Trophoblast cell (in vitro differentiated cells and primary cell): Measurements from ENCODE around the gene C10orf62. TPM values are rescaled to one million over a fixed set of nuclear protein-coding genes. Genes with fewer than 3 reads are reported as not detected.

Experiments used
- DNase-seq, 2 donors: peaks; one replicate each; pipeline ENCODE4 v3.0.0-alpha.2; 2016
- H2AFZ ChIP-seq: 2 replicates; pipeline ENCODE4 v1.6.1; 2013; ENCODE audit warnings: low read length, moderate library complexity, mild to moderate bottlenecking; ENCODE audit not compliant: insufficient read depth, poor library complexity
- H2AK5ac ChIP-seq: 2 replicates; pipeline ENCODE4 v1.6.1; 2013; ENCODE audit warnings: mild to moderate bottlenecking, low read length
- H2BK120ac ChIP-seq: 2 replicates; pipeline ENCODE4 v1.6.1; 2013; ENCODE audit warnings: low read length, mild to moderate bottlenecking, moderate library complexity; ENCODE audit not compliant: insufficient read depth, poor library complexity
- H2BK12ac ChIP-seq: 2 replicates; pipeline ENCODE4 v1.6.1; 2013; ENCODE audit warnings: mild to moderate bottlenecking, low read length, moderate library complexity
- H2BK5ac ChIP-seq: 2 replicates; pipeline ENCODE4 v1.6.1; 2013; ENCODE audit warnings: low read length, low read depth, moderate library complexity, mild to moderate bottlenecking; ENCODE audit not compliant: poor library complexity
- H3K14ac ChIP-seq: 2 replicates; pipeline ENCODE4 v1.6.1; 2013; ENCODE audit warnings: mild to moderate bottlenecking, low read length
- H3K18ac ChIP-seq: 2 replicates; pipeline ENCODE4 v1.6.1; 2013; ENCODE audit warnings: mild to moderate bottlenecking, low read length
- H3K23ac ChIP-seq: 2 replicates; pipeline ENCODE4 v1.6.1; 2013; ENCODE audit warnings: low read length
- H3K27ac ChIP-seq: 2 replicates; pipeline ENCODE4 v1.5.1; 2013; ENCODE audit warnings: low read depth, mild to moderate bottlenecking, inconsistent platforms, low read length, moderate library complexity
- H3K27me3 ChIP-seq: 2 replicates; pipeline ENCODE4 v1.6.1; 2013; ENCODE audit warnings: inconsistent platforms, mild to moderate bottlenecking, low read length, moderate library complexity; ENCODE audit not compliant: insufficient read depth
- H3K36me3 ChIP-seq, 2 experiments: 1 replicate in 1 of 2; 2 replicates in 1 of 2; pipeline ENCODE4 v1.6.1; 2013; ENCODE audit warnings: low read length in 2 of 2, mild to moderate bottlenecking in 2 of 2, moderate library complexity in 1 of 2; ENCODE audit not compliant: insufficient read depth in 2 of 2, control insufficient read depth in 1 of 2
- H3K4ac ChIP-seq: 2 replicates; pipeline ENCODE4 v1.6.1; 2013; ENCODE audit warnings: low read depth, mild to moderate bottlenecking, low read length, moderate library complexity
- H3K4me1 ChIP-seq, 2 experiments: 1 replicate in 1 of 2; 2 replicates in 1 of 2; pipeline ENCODE4 v1.6.1; 2013; ENCODE audit warnings: low read length in 2 of 2, mild to moderate bottlenecking in 2 of 2, moderate library complexity in 1 of 2; ENCODE audit not compliant: insufficient read depth in 2 of 2, control insufficient read depth in 1 of 2
- H3K4me2 ChIP-seq: 2 replicates; pipeline ENCODE4 v1.6.1; 2013; ENCODE audit warnings: inconsistent platforms, mild to moderate bottlenecking, low read length, moderate library complexity
- H3K4me3 ChIP-seq: 2 replicates; pipeline ENCODE4 v1.5.1; 2013; ENCODE audit warnings: mild to moderate bottlenecking, low read depth, low read length, inconsistent platforms
- H3K79me1 ChIP-seq: one replicate; pipeline ENCODE4 v1.6.1; 2013; ENCODE audit warnings: low read length
- H3K79me2 ChIP-seq: 2 replicates; pipeline ENCODE4 v1.6.1; 2013; ENCODE audit warnings: low read length, mild to moderate bottlenecking; ENCODE audit not compliant: control insufficient read depth, insufficient read depth, poor library complexity
- H3K9ac ChIP-seq: 2 replicates; pipeline ENCODE4 v1.6.1; 2013; ENCODE audit warnings: mild to moderate bottlenecking, low read length
- H3K9me3 ChIP-seq: 2 replicates; pipeline ENCODE4 v1.6.1; 2013; ENCODE audit warnings: low read depth, mild to moderate bottlenecking, control low read depth, inconsistent platforms, low read length; ENCODE audit not compliant: insufficient read depth
- H4K12ac ChIP-seq: 2 replicates; pipeline ENCODE4 v1.6.1; 2013; ENCODE audit warnings: low read depth, mild to moderate bottlenecking, low read length, moderate library complexity
- H4K8ac ChIP-seq: 2 replicates; pipeline ENCODE4 v1.6.1; 2013; ENCODE audit warnings: low read depth, mild to moderate bottlenecking, low read length, moderate library complexity
- H4K91ac ChIP-seq: one replicate; pipeline ENCODE4 v1.6.1; 2013; ENCODE audit warnings: low read depth, mild to moderate bottlenecking, low read length, moderate library complexity
- WGBS: extraction: QIAGEN DNeasy Blood & Tissue Kit; methylation state at CpG from one replicate; pipeline ENCODE4 v1.1.7; 2013; ENCODE audit warnings: missing lambda C conversion rate; ENCODE audit not compliant: insufficient read length, insufficient coverage; ENCODE audit errors: extremely low coverage; 5-methylcytosine and 5-hydroxymethylcytosine counted together
- polyA plus RNA-seq: library from polyadenylated mRNA; stranded (reverse); fragments of 200-250 nt; gene quantifications from 2 replicates; pipeline ENCODE4 v1.2.3, GENCODE V29; 2013

The C10orf62 gene
- polyA plus RNA-seq: not detected in 2 replicates

- Histone ChIP-seq H2BK12ac (no peak within 1 kb of the TSS), H3K14ac (no peak within 1 kb of the TSS), H3K4ac (no peak within 1 kb of the TSS), H3K4me3 (no peak within 1 kb of the TSS), H2AK5ac (no peak within 1 kb of the TSS), H3K4me1 (peaks cover 3 to 5% of the 10 kb centered on the region in 2 experiments), H3K23ac (no peak within 1 kb of the TSS), H4K8ac (no peak within 1 kb of the TSS), H2BK120ac (no peak within 1 kb of the TSS), H3K27me3 (no peaks in the 10 kb centered on the region), H3K36me3 (no peaks in the 10 kb centered on the region), H3K79me2 (no peaks in the 10 kb centered on the region), H4K12ac (no peak within 1 kb of the TSS), H3K9ac (no peak within 1 kb of the TSS), H3K27ac (no peak within 1 kb of the TSS), H3K18ac (no peak within 1 kb of the TSS), H3K4me2 (no peak within 1 kb of the TSS), H2AFZ (no peak within 1 kb of the TSS), H4K91ac (no peak within 1 kb of the TSS), H2BK5ac (no peak within 1 kb of the TSS), H3K9me3 (peaks cover 3% of the 10 kb centered on the region), H3K79me1 (no peaks in the 10 kb centered on the region)
- no CpG with 5 or more reads among the region's 3 CpGs for WGBS
- no peak for DNase-seq
Observed at GRCh38 chr10:97589479-97589878, at the start of gene C10orf62. Gene C10orf62, plus strand, starts transcription at chr10:97589721. Its CDS starts 177 bp downstream, at chr10:97589898.

- peak overlapping the region; percentile 95 for H2BK12ac ChIP-seq
- no peak overlapping the region for H2AFZ ChIP-seq
- peak overlapping the region; percentile 18 for H2BK5ac ChIP-seq
- H3K9ac ChIP-seq: no peak overlapping the region
- no peak overlapping the region for H3K4me2 ChIP-seq
- peak; percentile 79 to 91 for DNase-seq
- no peak overlapping the region for H3K4me3 ChIP-seq
- no peak overlapping the region for H3K23ac ChIP-seq
- H3K27me3 ChIP-seq: no peaks in the 10 kb centered on the region
- peaks cover 23% of the 10 kb centered on the region for H3K79me1 ChIP-seq
- peaks cover 0 to 2% of the 10 kb centered on the region in 2 experiments for H3K36me3 ChIP-seq
- H3K4ac ChIP-seq: peak overlapping the region; percentile 0
- no peak overlapping the region for H4K12ac ChIP-seq
- peak overlapping the region; percentile 70 for H4K91ac ChIP-seq
- H2AK5ac ChIP-seq: peak overlapping the region; percentile 61
- no peaks in the 10 kb centered on the region for H3K9me3 ChIP-seq
- H3K79me2 ChIP-seq: peaks cover 2% of the 10 kb centered on the region
- WGBS: no CpG with 5 or more reads among the region's 14 CpGs
- no peak overlapping the region for H3K27ac ChIP-seq
- H2BK120ac ChIP-seq: peak overlapping the region; percentile 62
- H4K8ac ChIP-seq: no peak overlapping the region
- H3K18ac ChIP-seq: peak overlapping the region; percentile 2
- peaks cover 45 to 46% of the 10 kb centered on the region in 2 experiments for H3K4me1 ChIP-seq
- H3K14ac ChIP-seq: peak overlapping the region; percentile 80
Observed at GRCh38 chr10:97540669-97541500, 48.6 kb upstream of the C10orf62 start.

- peak overlapping the region; percentile 86 for H3K18ac ChIP-seq
- peak overlapping the region; percentile 68 for H3K14ac ChIP-seq
- peak; percentile 92 to 94 for DNase-seq
- peak overlapping the region; percentile 91 for H2BK12ac ChIP-seq
- peak overlapping the region; percentile 46 for H2AFZ ChIP-seq
- H4K12ac ChIP-seq: peak overlapping the region; percentile 56
- H3K36me3 ChIP-seq: peaks cover 0 to under 1% of the 10 kb centered on the region in 2 experiments
- peak overlapping the region; percentile 86 for H4K8ac ChIP-seq
- peak overlapping the region; percentile 99 for H2BK120ac ChIP-seq
- H3K79me1 ChIP-seq: peaks cover 25% of the 10 kb centered on the region
- no CpG with 5 or more reads among the region's 9 CpGs for WGBS
- peaks cover 2% of the 10 kb centered on the region for H3K79me2 ChIP-seq
- H2AK5ac ChIP-seq: peak overlapping the region; percentile 89
- H3K4me3 ChIP-seq: no peak overlapping the region
- no peaks in the 10 kb centered on the region for H3K27me3 ChIP-seq
- H2BK5ac ChIP-seq: peak overlapping the region; percentile 97
- peak overlapping the region; percentile 72 for H3K4ac ChIP-seq
- H3K9me3 ChIP-seq: no peaks in the 10 kb centered on the region
- peak overlapping the region; percentile 98 for H3K27ac ChIP-seq
- no peak overlapping the region for H3K9ac ChIP-seq
- H3K4me1 ChIP-seq: peaks cover 46 to 49% of the 10 kb centered on the region in 2 experiments
- peak overlapping the region; percentile 98 for H4K91ac ChIP-seq
- H3K23ac ChIP-seq: no peak overlapping the region
- peak overlapping the region; percentile 6 for H3K4me2 ChIP-seq
Observed at GRCh38 chr10:97542169-97543024, 47.1 kb upstream of the C10orf62 start.

GRCh38 chr10:97543025-97543546 lies 46.4 kb upstream of the C10orf62 start:
- peak; percentile 83 to 87 for DNase-seq
- WGBS: no CpG with 5 or more reads among the region's 10 CpGs
- Histone ChIP-seq H4K12ac (peak overlapping the region; percentile 39), H3K14ac (peak overlapping the region; percentile 68), H2BK12ac (peak overlapping the region; percentile 91), H4K8ac (peak overlapping the region; percentile 86), H2AK5ac (peak overlapping the region; percentile 13), H3K18ac (peak overlapping the region; percentile 86), H3K23ac (no peak overlapping the region), H3K4ac (peak overlapping the region; percentile 72), H3K27ac (peak overlapping the region; percentile 98), H3K4me3 (no peak overlapping the region), H3K4me2 (peak overlapping the region; percentile 13), H3K79me2 (peaks cover 2% of the 10 kb centered on the region), H2BK5ac (peak overlapping the region; percentile 97), H3K27me3 (no peaks in the 10 kb centered on the region), H2BK120ac (peak overlapping the region; percentile 99), H3K4me1 (peaks cover 45% of the 10 kb centered on the region in 2 experiments), H3K9ac (no peak overlapping the region), H2AFZ (no peak overlapping the region), H3K79me1 (peaks cover 25% of the 10 kb centered on the region), H3K36me3 (no peaks in the 10 kb centered on the region), H3K9me3 (no peaks in the 10 kb centered on the region), H4K91ac (peak overlapping the region; percentile 98)
